HG02870 (cell line): ENCODE data around the gene MEIS3.

ENCODE experiments used
- ATAC-seq: cut with Tn5 transposase; IDR thresholded peaks from one replicate; pipeline ENCODE4 v1.9.1; 2021; ENCODE audit warnings: mild to moderate bottlenecking, moderate library complexity; ENCODE audit not compliant: unreplicated experiment

MEIS3 gene

GRCh38 chr19:47435883-47436417 is 16.6 kb upstream of the MEIS3 start:
- ATAC-seq, result no peak

GRCh38 chr19:47435196-47435595 is 15.9 kb upstream of the MEIS3 start:
- ATAC-seq, result no peak

GRCh38 chr19:47434088-47434487 is 14.8 kb upstream of the MEIS3 start:
- ATAC-seq, result no peak

GRCh38 chr19:47433121-47433520 is 13.8 kb upstream of the MEIS3 start:
- ATAC-seq, result no peak

GRCh38 chr19:47432499-47432898 is 13.2 kb upstream of the MEIS3 start:
- ATAC-seq, result no peak

GRCh38 chr19:47432091-47432490 is 12.8 kb upstream of the MEIS3 start:
- no peak for ATAC-seq

- ATAC-seq, result no peak
Observed at GRCh38 chr19:47430041-47430802, 10.9 kb upstream of the MEIS3 start.

GRCh38 chr19:47429140-47429793 is 9.9 kb upstream of the MEIS3 start:
- no peak for ATAC-seq

GRCh38 chr19:47428177-47428894 is 9.0 kb upstream of the MEIS3 start:
- no peak for ATAC-seq

GRCh38 chr19:47427241-47428176 is 8.2 kb upstream of the MEIS3 start:
- ATAC-seq, result no peak

GRCh38 chr19:47423203-47423882 is 4.0 kb upstream of the MEIS3 start:
- no peak for ATAC-seq

GRCh38 chr19:47422417-47423163 is 3.3 kb upstream of the MEIS3 start:
- no peak for ATAC-seq

GRCh38 chr19:47421844-47422395 is 2.6 kb upstream of the MEIS3 start:
- no peak for ATAC-seq

GRCh38 chr19:47421244-47421786 is 2.0 kb upstream of the MEIS3 start:
- no peak for ATAC-seq

- no peak for ATAC-seq
Observed at GRCh38 chr19:47419789-47420188, 462 bp upstream of the MEIS3 start.

GRCh38 chr19:47418692-47419029 is 666 bp downstream of the MEIS3 start:
- no peak for ATAC-seq

- ATAC-seq, result no peak
Observed at GRCh38 chr19:47417746-47418691, 1.3 kb downstream of the MEIS3 start.
